Left lung (tissue), 10 donors: ENCODE results near the gene FTO. TPM values are rescaled to one million over a fixed set of nuclear protein-coding genes. Genes with fewer than 3 reads are reported as not detected.
A peak's percentile ranks its signal among the peaks of the same experiment; 100 is the strongest.

Source experiments
- ATAC-seq: fragments of 200-7000 bp; cut with Tn5 transposase; one replicate; pipeline ENCODE4 v1.9.1; 2020; ENCODE audit warnings: moderate library complexity
- DNase-seq, 4 donors: peaks; one replicate each; pipeline ENCODE4 v3.0.0-alpha.2; 2013 to 2020
- H3K27ac ChIP-seq, 2 donors: fragments of 200-600 bp; sonication (generic) in 1 of 2; one replicate each; pipeline versions ENCODE4 v1.5.0 to v1.8.0; 2020 to 2021
- H3K27me3 ChIP-seq, 2 donors: fragments of 200-600 bp; sonication (generic) in 1 of 2; one replicate each; pipeline versions ENCODE4 v1.5.0 to v1.8.0; 2020 to 2021
- H3K36me3 ChIP-seq, 2 donors: fragments of 200-600 bp; sonication (generic) in 1 of 2; one replicate each; pipeline versions ENCODE4 v1.5.0 to v1.8.0; 2020 to 2021
- H3K4me1 ChIP-seq, 2 donors: fragments of 200-600 bp; one replicate each; pipeline ENCODE4 v1.8.0; 2021
- H3K4me3 ChIP-seq, 2 donors: fragments of 200-600 bp; sonication (generic) in 1 of 2; one replicate each; pipeline versions ENCODE4 v1.5.0 to v1.8.0; 2020 to 2021; ENCODE audit warnings: mild to moderate bottlenecking in 1 of 2
- H3K9me3 ChIP-seq, 2 donors: fragments of 200-600 bp; sonication (generic) in 1 of 2; one replicate each; pipeline versions ENCODE4 v1.5.0 to v1.8.0; 2020 to 2021
- CTCF ChIP-seq, 2 donors: fragments of 200-600 bp; sonication (generic) in 1 of 2; IDR thresholded peaks; one replicate each; pipeline versions ENCODE4 v1.5.0 to v1.8.0; 2021; ENCODE audit warnings: antibody characterized with exemption in 2 of 2
- intact Hi-C, 2 donors: fragments of 100-400 bp; cut with DNase I; formaldehyde crosslinking; loops; one replicate each; pipeline versions ENCODE4 v1.11.2 to v1.14.2; 2022
- polyA plus RNA-seq, 6 donors: library from polyadenylated mRNA; unstranded; fragments of 120-200 nt; gene quantifications; one replicate each; pipeline ENCODE4 v1.2.1, GENCODE V29; 2013; ENCODE audit not compliant: insufficient read length in 6 of 6
- total RNA-seq, 2 donors: library from RNA; stranded (reverse); fragmentation: NEBNext Ultra II Directional; extraction: Animal tissue kit (Norgen Biotek cat#: 25700); gene quantifications; one replicate each; pipeline ENCODE4 v1.2.1, GENCODE V29; 2021
- donor health status: DM: no; HTN: yes; CAD: no.
- donor health status: DM: no; HTN: no; CAD: no.

FTO gene
- total and polyA plus RNA-seq, 8 donors, result 69.0 to 99.6 (median 90.7) TPM

DNA sequence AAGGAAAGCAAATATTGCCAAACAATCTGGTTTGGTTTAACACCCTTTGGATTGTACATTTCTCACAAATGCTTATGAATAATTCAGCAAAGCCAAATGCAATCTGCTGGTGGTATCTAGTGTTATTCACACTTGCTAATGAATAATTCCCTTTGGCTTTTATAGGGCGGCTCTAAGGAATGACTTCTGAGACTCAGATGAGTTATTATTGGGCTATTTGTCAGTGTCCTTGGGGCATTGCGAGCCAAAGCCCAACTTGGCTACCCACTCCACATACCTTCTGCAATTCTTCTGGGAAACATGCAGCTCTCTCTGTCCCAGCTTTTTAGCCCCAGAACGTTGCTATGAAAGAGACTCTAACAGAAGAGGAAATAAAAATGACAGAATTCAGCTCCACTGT lies 41.1 kb downstream of the FTO start:
- no peak overlapping the region for H3K4me3 ChIP-seq
- intact Hi-C loops, result no loop called here
- no peaks in the 10 kb centered on the region for H3K27me3 ChIP-seq
- peaks cover 0 to 2% of the 10 kb centered on the region in 2 donors for H3K9me3 ChIP-seq
- DNase-seq (no peak), ATAC-seq (no peak)
- no peak for TF ChIP-seq CTCF (IDR thresholded peaks at IDR 0.05)
- H3K36me3 ChIP-seq, result no peaks in the 10 kb centered on the region
- no peak overlapping the region for H3K27ac ChIP-seq
- H3K4me1 ChIP-seq, result peaks cover 0 to 8% of the 10 kb centered on the region in 2 donors

DNA sequence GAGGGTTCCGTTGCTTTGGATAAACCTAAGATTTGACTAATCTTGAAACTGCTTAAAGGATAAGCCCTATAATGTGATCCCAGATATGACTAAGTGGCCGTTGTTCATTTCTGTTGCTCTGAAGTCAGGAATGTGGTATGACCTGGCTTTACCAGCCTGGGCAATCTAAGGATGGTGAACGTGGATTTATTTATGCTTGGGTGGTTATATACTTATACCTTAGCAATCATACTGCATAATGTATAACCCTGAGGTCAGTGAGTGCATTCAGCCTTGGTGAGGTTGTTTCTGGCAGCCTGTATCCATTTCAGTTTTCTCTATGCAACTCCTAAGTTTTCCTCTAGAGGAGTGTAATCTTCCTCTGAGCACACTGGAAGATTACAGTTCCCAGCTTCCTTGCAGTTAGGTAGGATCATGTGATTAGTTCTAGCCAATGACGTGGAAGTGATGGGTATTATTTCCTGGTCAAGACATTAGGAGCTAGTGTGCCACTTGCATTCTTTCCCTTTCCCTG lies 41.9 kb downstream of the FTO start:
- Histone ChIP-seq H3K27me3 (no peaks in the 10 kb centered on the region), H3K27ac (no peak overlapping the region), H3K4me1 (peaks cover 0 to 8% of the 10 kb centered on the region in 2 donors), H3K4me3 (no peak overlapping the region), H3K36me3 (no peaks in the 10 kb centered on the region), H3K9me3 (peaks cover 0 to 2% of the 10 kb centered on the region in 2 donors)
- ATAC-seq (peak; percentile 36), DNase-seq (no peak)
- intact Hi-C loops, result no loop called here
- no peak for TF ChIP-seq CTCF (IDR thresholded peaks at IDR 0.05)

GRCh38 chr16:53752560-53752959 lies 48.6 kb downstream of the FTO start:
- H3K4me3 ChIP-seq, result no peak overlapping the region
- peaks cover 0 to 2% of the 10 kb centered on the region in 2 donors for H3K9me3 ChIP-seq
- intact Hi-C loops, result no loop called here
- H3K4me1 ChIP-seq, result peaks cover 2 to 13% of the 10 kb centered on the region in 2 donors
- no peak overlapping the region for H3K27ac ChIP-seq
- ATAC-seq, result no peak
- H3K36me3 ChIP-seq, result no peaks in the 10 kb centered on the region
- H3K27me3 ChIP-seq, result no peaks in the 10 kb centered on the region
- DNase-seq, result no peak
- TF ChIP-seq CTCF (IDR thresholded peaks at IDR 0.05), result no peak

- TF ChIP-seq CTCF (IDR thresholded peaks at IDR 0.05), result no peak
- H3K36me3 ChIP-seq, result no peaks in the 10 kb centered on the region
- no peaks in the 10 kb centered on the region for H3K27me3 ChIP-seq
- peaks cover 2 to 13% of the 10 kb centered on the region in 2 donors for H3K4me1 ChIP-seq
- no peak overlapping the region for H3K4me3 ChIP-seq
- no peak for DNase-seq
- ATAC-seq, result no peak
- intact Hi-C loops, result no loop called here
- H3K27ac ChIP-seq, result no peak overlapping the region
- peaks cover 0 to 1% of the 10 kb centered on the region in 2 donors for H3K9me3 ChIP-seq
These were observed 49.5 kb downstream of the FTO start for GRCh38 chr16:53753431-53753830.

DNA sequence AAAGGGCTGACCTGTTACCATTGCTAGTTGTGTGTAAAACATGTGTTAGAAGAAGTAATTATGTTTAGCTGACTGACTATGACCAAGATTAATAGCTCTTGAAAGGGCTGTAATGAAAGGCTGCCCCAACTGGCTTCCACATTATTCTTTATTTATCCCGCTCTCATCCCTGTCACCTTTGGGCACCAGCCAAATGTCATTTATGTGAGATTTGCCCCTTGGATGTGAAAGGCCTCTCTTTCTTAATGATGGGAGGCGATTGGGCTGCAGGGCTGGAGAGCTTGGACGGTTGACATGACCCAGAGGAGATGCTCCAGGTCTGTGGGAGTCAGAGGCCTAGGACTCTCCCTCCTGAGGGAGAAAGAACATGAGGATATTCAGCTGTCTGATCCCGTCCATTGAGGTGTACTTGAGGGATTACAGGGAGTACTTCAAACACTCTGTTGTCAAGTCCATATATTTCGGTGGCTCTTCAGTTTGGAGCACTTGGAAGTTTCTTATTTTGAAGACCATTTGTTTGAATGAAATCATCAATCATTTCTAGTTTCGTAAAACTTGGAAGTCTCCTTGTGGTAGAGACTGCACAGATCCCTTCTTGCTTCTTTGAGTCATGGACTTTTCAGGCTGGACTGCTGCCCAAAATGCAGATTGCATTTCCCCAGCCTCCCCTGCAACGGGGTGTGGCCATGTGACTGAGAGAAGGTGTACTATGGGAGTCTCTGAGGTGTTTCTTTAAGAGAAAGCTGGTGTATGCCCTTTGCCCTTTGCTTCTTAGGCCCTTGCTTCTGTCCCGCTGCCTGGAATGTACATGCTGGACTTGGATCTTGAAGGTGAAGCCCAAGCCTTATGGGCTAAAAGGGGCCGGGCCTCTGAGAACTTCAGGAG lies 51.3 kb downstream of the FTO start:
- H3K4me3 ChIP-seq, result no peak overlapping the region
- no peaks in the 10 kb centered on the region for H3K36me3 ChIP-seq
- no peak overlapping the region for H3K27ac ChIP-seq
- peaks cover 2 to 13% of the 10 kb centered on the region in 2 donors for H3K4me1 ChIP-seq
- DNase-seq (no peak), ATAC-seq (no peak)
- no peaks in the 10 kb centered on the region for H3K9me3 ChIP-seq
- H3K27me3 ChIP-seq, result no peaks in the 10 kb centered on the region
- TF ChIP-seq CTCF (IDR thresholded peaks at IDR 0.05), result no peak
- intact Hi-C loops, result no loop called here
